SK-N-SH treated with all-trans-retinoic acid at 6 μM for 48 hours (cell line): ENCODE data around the gene ZNFX1.

Experiments
- ATAC-seq: fragments of 200-7000 bp; cut with Tn5 transposase; 3 replicates; pipeline ENCODE4 v1.9.1; 2020; ENCODE audit warnings: mild to moderate bottlenecking, moderate library complexity
- ARNTL ChIP-seq: fragments of 450-650 bp; formaldehyde crosslinking; IDR thresholded peaks from 2 replicates; pipeline ENCODE4 v1.5.0; 2020; ENCODE audit warnings: low read depth, mild to moderate bottlenecking, moderate library complexity, borderline replicate concordance
- CREB5 ChIP-seq: fragments of 250-450 bp; sonication (Bioruptor Pico); IDR thresholded peaks from 2 replicates; pipeline ENCODE4 v1.5.1; 2020; ENCODE audit warnings: low read depth, mild to moderate bottlenecking, moderate library complexity
- CSDC2 ChIP-seq: fragments of 250-450 bp; sonication (Bioruptor Pico); IDR thresholded peaks from 2 replicates; pipeline ENCODE4 v1.5.0; 2020; ENCODE audit warnings: mild to moderate bottlenecking, moderate library complexity
- CSRNP3 ChIP-seq: fragments of 250-450 bp; sonication (Bioruptor Pico); IDR thresholded peaks from 2 replicates; pipeline ENCODE4 v1.5.1; 2021; ENCODE audit warnings: mild to moderate bottlenecking, moderate library complexity
- ESRRG ChIP-seq: fragments of 250-450 bp; sonication (Bioruptor Pico); IDR thresholded peaks from 2 replicates; pipeline ENCODE4 v1.6.1; 2021; ENCODE audit warnings: mild to moderate bottlenecking
- GLIS3 ChIP-seq: fragments of 250-450 bp; sonication (Bioruptor Pico); IDR thresholded peaks from 2 replicates; pipeline ENCODE4 v1.5.0; 2020; ENCODE audit warnings: mild to moderate bottlenecking, moderate library complexity
- ISL1 ChIP-seq: fragments of 250-450 bp; sonication (Bioruptor Pico); IDR thresholded peaks from 2 replicates; pipeline ENCODE4 v2.1.2; 2022; ENCODE audit warnings: mild to moderate bottlenecking, moderate library complexity
- OSR1 ChIP-seq: fragments of 250-450 bp; sonication (Bioruptor Pico); IDR thresholded peaks from 2 replicates; pipeline ENCODE4 v1.8.0; 2022; ENCODE audit warnings: moderate library complexity, mild to moderate bottlenecking, inconsistent platforms
- PATZ1 ChIP-seq: fragments of 250-450 bp; sonication (Bioruptor Pico); IDR thresholded peaks from 2 replicates; pipeline ENCODE4 v1.8.0; 2020; ENCODE audit warnings: mild to moderate bottlenecking, moderate library complexity, borderline replicate concordance
- POU6F1 ChIP-seq: fragments of 250-450 bp; sonication (Bioruptor Pico); IDR thresholded peaks from 2 replicates; pipeline ENCODE4 v1.8.0; 2021; ENCODE audit warnings: low read depth, mild to moderate bottlenecking, moderate library complexity, borderline replicate concordance
- PPARA ChIP-seq: fragments of 250-450 bp; sonication (Bioruptor Pico); IDR thresholded peaks from 2 replicates; pipeline ENCODE4 v1.5.0; 2020; ENCODE audit warnings: mild to moderate bottlenecking, borderline replicate concordance
- RARB ChIP-seq: fragments of 250-450 bp; sonication (Bioruptor Pico); IDR thresholded peaks from 2 replicates; pipeline ENCODE4 v1.8.0; 2021; ENCODE audit warnings: mild to moderate bottlenecking, moderate library complexity
- SNAI2 ChIP-seq: fragments of 250-450 bp; sonication (Bioruptor Pico); IDR thresholded peaks from 2 replicates; pipeline ENCODE4 v1.5.0; 2020; ENCODE audit warnings: mild to moderate bottlenecking, moderate library complexity
- TCF4 ChIP-seq: fragments of 250-450 bp; sonication (Bioruptor Pico); IDR thresholded peaks from 2 replicates; pipeline ENCODE4 v1.8.0; 2021; ENCODE audit warnings: mild to moderate bottlenecking, moderate library complexity, borderline replicate concordance
- TOX ChIP-seq: fragments of 250-450 bp; sonication (Bioruptor Pico); IDR thresholded peaks from 2 replicates; pipeline ENCODE4 v1.8.0; 2021; ENCODE audit warnings: mild to moderate bottlenecking, moderate library complexity, borderline replicate concordance
- ZC3H10 ChIP-seq: fragments of 250-450 bp; sonication (Bioruptor Pico); IDR thresholded peaks from 2 replicates; pipeline ENCODE4 v1.5.1; 2021; ENCODE audit warnings: mild to moderate bottlenecking, moderate library complexity
- ZFP3 ChIP-seq: fragments of 250-450 bp; sonication (Bioruptor Pico); IDR thresholded peaks from 2 replicates; pipeline ENCODE4 v1.5.0; 2020; ENCODE audit warnings: mild to moderate bottlenecking, moderate library complexity
- ZFP30 ChIP-seq: fragments of 450-650 bp; formaldehyde crosslinking; IDR thresholded peaks from 2 replicates; pipeline ENCODE4 v1.5.0; 2022; ENCODE audit warnings: mild to moderate bottlenecking, moderate library complexity
- ZNF565 ChIP-seq: fragments of 450-650 bp; formaldehyde crosslinking; conservative IDR thresholded peaks from 2 replicates; pipeline ENCODE4 v1.5.0; 2020; ENCODE audit warnings: low read depth, mild to moderate bottlenecking, moderate library complexity
- ZNF70 ChIP-seq: fragments of 450-650 bp; formaldehyde crosslinking; IDR thresholded peaks from 2 replicates; pipeline ENCODE4 v1.5.0; 2020; ENCODE audit warnings: mild to moderate bottlenecking, moderate library complexity
- ZNF8 ChIP-seq: fragments of 450-650 bp; formaldehyde crosslinking; IDR thresholded peaks from 2 replicates; pipeline ENCODE4 v1.5.0; 2020; ENCODE audit warnings: mild to moderate bottlenecking, moderate library complexity

Gene ZNFX1

GRCh38 chr20:49276961-49277785, 684 bp downstream of the ZNFX1 start:
- TF ChIP-seq PPARA (CRISPR knock-in tag) (no peak), CSDC2 (CRISPR knock-in tag) (no peak), ISL1 (CRISPR knock-in tag) (no peak), CREB5 (no peak), POU6F1 (CRISPR knock-in tag) (no peak), OSR1 (no peak), CSRNP3 (CRISPR knock-in tag) (no peak), SNAI2 (CRISPR knock-in tag) (no peak), ZC3H10 (CRISPR knock-in tag) (no peak), ZNF565 (CRISPR knock-in tag) (no peak), ARNTL (CRISPR knock-in tag) (no peak), ZNF70 (CRISPR knock-in tag) (no peak), PATZ1 (CRISPR knock-in tag) (no peak), ZFP30 (no peak), RARB (CRISPR knock-in tag) (no peak), ESRRG (CRISPR knock-in tag) (no peak), ZNF8 (CRISPR knock-in tag) (no peak), TCF4 (CRISPR knock-in tag) (no peak), ZFP3 (no peak)
- peak; percentile 5 for ATAC-seq

- peak; percentile 9; the same call in 1 of the 3 replicates for ATAC-seq
- TF ChIP-seq GLIS3 (CRISPR knock-in tag) = no peak
- no peak for TF ChIP-seq OSR1
- TF ChIP-seq PPARA (CRISPR knock-in tag) = no peak
- no peak for TF ChIP-seq CREB5
- no peak for TF ChIP-seq TOX (CRISPR knock-in tag)
- no peak for TF ChIP-seq CSRNP3 (CRISPR knock-in tag)
- TF ChIP-seq ZNF8 (CRISPR knock-in tag) = no peak
- TF ChIP-seq CSDC2 (CRISPR knock-in tag) = no peak
- no peak for TF ChIP-seq RARB (CRISPR knock-in tag)
- no peak for TF ChIP-seq POU6F1 (CRISPR knock-in tag)
- no peak for TF ChIP-seq ISL1 (CRISPR knock-in tag)
- no peak for TF ChIP-seq TCF4 (CRISPR knock-in tag)
- no peak for TF ChIP-seq ZNF70 (CRISPR knock-in tag)
- no peak for TF ChIP-seq ESRRG (CRISPR knock-in tag)
- no peak for TF ChIP-seq ZFP30
- TF ChIP-seq ZC3H10 (CRISPR knock-in tag) = no peak
- no peak for TF ChIP-seq PATZ1 (CRISPR knock-in tag)
These were observed 1.5 kb downstream of the ZNFX1 start for GRCh38 chr20:49276161-49276960.
